Measurements from ENCODE around the gene ADAMTS14. TPM values are rescaled to one million over a fixed set of nuclear protein-coding genes. Genes with fewer than 3 reads are reported as not detected.
"Not testable (repeated sequence)": the region's sequence is repeated elsewhere in the genome, so short reads cannot be mapped to it uniquely, and the experiment has no call there.

Gene ADAMTS14
- total and polyA plus RNA-seq, 4 donors: 0.08 to 2.4 (median 0.37) TPM

DNA sequence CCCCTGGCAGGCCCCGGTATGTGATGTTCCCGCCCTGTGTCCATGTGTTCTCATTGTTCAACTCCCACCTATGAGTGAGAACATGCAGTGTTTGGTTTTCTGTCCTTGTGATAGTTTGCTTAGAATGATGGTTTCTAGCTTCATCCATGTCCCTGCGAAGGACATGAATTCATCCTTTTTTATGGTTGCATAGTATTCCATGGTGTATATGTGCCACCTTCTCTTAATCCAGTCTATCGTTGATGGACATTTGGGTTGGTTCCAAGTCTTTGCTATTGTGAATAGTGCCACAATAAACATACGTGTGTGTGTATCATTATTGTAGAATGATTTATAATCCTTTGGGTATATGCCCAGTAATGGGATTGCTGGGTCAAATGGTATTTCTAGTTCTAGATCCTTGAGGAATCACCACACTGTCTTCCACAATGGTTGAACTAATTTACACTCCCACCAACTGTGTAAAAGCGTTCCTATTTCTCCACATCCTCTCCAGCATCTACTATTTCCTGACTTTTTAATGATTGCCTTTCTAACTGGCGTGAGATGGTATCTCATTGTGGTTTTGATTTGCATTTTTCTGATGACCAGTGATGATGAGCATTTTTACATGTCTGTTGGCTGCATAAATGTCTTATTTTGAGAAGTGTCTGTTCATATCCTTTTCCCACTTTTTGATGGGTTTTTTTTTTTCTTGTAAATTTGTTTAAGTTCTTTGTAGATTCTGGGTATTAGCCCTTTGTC, 32.5 kb upstream of the ADAMTS14 start:
- H3K36me3 ChIP-seq (ENCODE audit: control insufficient read depth in 1 of 2, insufficient read depth in 2 of 2, low read length in 1 of 2); H3K4me1 ChIP-seq (ENCODE audit: control insufficient read depth in 1 of 2, insufficient read depth in 2 of 2, low read length in 2 of 2); H3K4me3 ChIP-seq (ENCODE audit: low read length in 2 of 2); ATAC-seq (ENCODE audit: low FRiP score); DNase-seq; H3K27ac ChIP-seq (ENCODE audit: low read depth in 1 of 2, low read length in 2 of 2); intact Hi-C loops (cut with DNase I); H3K27me3 ChIP-seq (ENCODE audit: control insufficient read depth in 1 of 2, insufficient read depth in 2 of 2, low read length in 1 of 2); H3K9me3 ChIP-seq (ENCODE audit: control insufficient read depth, low read length): not testable (repeated sequence)
- 81 to 82% methylated on average over 7 of the region's 7 CpGs for WGBS, 2 donors

GRCh38 chr10:70643272-70643671, 29.0 kb upstream of the ADAMTS14 start:
- intact Hi-C loops (cut with DNase I); DNase-seq; H3K27ac ChIP-seq (ENCODE audit: low read depth in 1 of 2, low read length in 2 of 2); ATAC-seq (ENCODE audit: low FRiP score); H3K36me3 ChIP-seq (ENCODE audit: control insufficient read depth in 1 of 2, insufficient read depth in 2 of 2, low read length in 1 of 2); H3K27me3 ChIP-seq (ENCODE audit: control insufficient read depth in 1 of 2, insufficient read depth in 2 of 2, low read length in 1 of 2); H3K9me3 ChIP-seq (ENCODE audit: control insufficient read depth, low read length); H3K4me3 ChIP-seq (ENCODE audit: low read length in 2 of 2); H3K4me1 ChIP-seq (ENCODE audit: control insufficient read depth in 1 of 2, insufficient read depth in 2 of 2, low read length in 2 of 2): not testable (repeated sequence)
- 94 to 97% methylated on average over 3 of the region's 3 CpGs for WGBS, 2 donors

GRCh38 chr10:70644959-70645358, 27.3 kb upstream of the ADAMTS14 start:
- 76 to 81% methylated on average over 8 of the region's 8 CpGs for WGBS, 2 donors
- DNase-seq; intact Hi-C loops (cut with DNase I); H3K4me1 ChIP-seq (ENCODE audit: control insufficient read depth in 1 of 2, insufficient read depth in 2 of 2, low read length in 2 of 2); ATAC-seq (ENCODE audit: low FRiP score); H3K27me3 ChIP-seq (ENCODE audit: control insufficient read depth in 1 of 2, insufficient read depth in 2 of 2, low read length in 1 of 2); H3K36me3 ChIP-seq (ENCODE audit: control insufficient read depth in 1 of 2, insufficient read depth in 2 of 2, low read length in 1 of 2); H3K9me3 ChIP-seq (ENCODE audit: control insufficient read depth, low read length); H3K27ac ChIP-seq (ENCODE audit: low read depth in 1 of 2, low read length in 2 of 2); H3K4me3 ChIP-seq (ENCODE audit: low read length in 2 of 2): not testable (repeated sequence)

DNA sequence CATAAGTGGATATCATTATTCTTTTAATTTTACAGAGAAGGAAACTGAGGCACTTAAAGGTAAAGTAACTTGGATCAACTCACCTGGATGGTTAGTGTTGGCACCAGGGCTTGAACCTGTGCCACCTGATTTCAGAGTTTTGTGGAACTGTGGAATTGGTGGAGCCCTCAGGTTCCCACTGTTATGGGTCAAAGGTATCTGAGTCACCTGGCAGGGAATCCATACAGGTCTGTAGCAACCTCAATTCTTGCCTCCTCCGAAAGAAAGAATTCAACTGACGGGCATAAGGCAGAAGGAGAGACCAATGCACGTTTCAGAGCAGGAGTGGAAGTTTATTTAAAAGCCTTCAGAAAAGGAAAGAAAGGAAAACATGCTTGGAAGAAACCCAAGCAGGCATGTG, 25.2 kb upstream of the ADAMTS14 start:
- Histone ChIP-seq H3K4me1 (ENCODE audit: control insufficient read depth in 1 of 2, insufficient read depth in 2 of 2, low read length in 2 of 2) (no peaks in the 10 kb centered on the region), H3K36me3 (ENCODE audit: control insufficient read depth in 1 of 2, insufficient read depth in 2 of 2, low read length in 1 of 2) (no peaks in the 10 kb centered on the region), H3K9me3 (ENCODE audit: control insufficient read depth, low read length) (peaks cover 5% of the 10 kb centered on the region), H3K4me3 (ENCODE audit: low read length in 2 of 2) (no peak overlapping the region), H3K27ac (ENCODE audit: low read depth in 1 of 2, low read length in 2 of 2) (no peak overlapping the region), H3K27me3 (ENCODE audit: control insufficient read depth in 1 of 2, insufficient read depth in 2 of 2, low read length in 1 of 2) (no peaks in the 10 kb centered on the region)
- intact Hi-C loops (cut with DNase I): no loop called here
- DNase-seq (no peak), ATAC-seq (ENCODE audit: low FRiP score) (no peak)
- WGBS, 2 donors: 65 to 94% methylated on average over 2 to 3 of the region's 3 CpGs

DNA sequence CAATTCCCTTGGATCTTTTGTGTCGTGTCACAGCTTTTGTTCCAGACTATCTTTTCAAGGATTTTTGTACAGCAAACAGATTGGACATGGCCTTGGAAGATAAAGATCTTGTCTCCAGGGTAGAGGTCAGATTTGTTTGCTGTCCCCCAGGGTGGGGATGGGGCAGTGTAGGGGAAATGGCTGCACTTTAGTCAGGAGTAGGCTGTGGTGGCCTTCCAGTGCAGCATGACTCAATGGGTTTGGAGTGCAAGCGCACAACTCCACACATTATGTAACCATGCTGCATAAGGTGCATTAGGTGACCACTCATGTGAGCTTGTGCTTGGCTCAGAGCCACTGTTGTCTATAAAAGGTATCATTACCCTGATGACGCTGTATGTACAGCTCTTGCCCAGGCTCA, 23.9 kb upstream of the ADAMTS14 start:
- no peak overlapping the region for H3K27ac ChIP-seq (ENCODE audit: low read depth in 1 of 2, low read length in 2 of 2)

GRCh38 chr10:70649526-70649925, 22.8 kb upstream of the ADAMTS14 start:
- DNase-seq: no peak
- Histone ChIP-seq H3K9me3 (ENCODE audit: control insufficient read depth, low read length) (peaks cover 5% of the 10 kb centered on the region), H3K36me3 (ENCODE audit: control insufficient read depth in 1 of 2, insufficient read depth in 2 of 2, low read length in 1 of 2) (no peaks in the 10 kb centered on the region), H3K4me3 (ENCODE audit: low read length in 2 of 2) (no peak overlapping the region), H3K27ac (ENCODE audit: low read depth in 1 of 2, low read length in 2 of 2) (no peak overlapping the region), H3K4me1 (ENCODE audit: control insufficient read depth in 1 of 2, insufficient read depth in 2 of 2, low read length in 2 of 2) (peaks cover 0 to 3% of the 10 kb centered on the region in 2 donors), H3K27me3 (ENCODE audit: control insufficient read depth in 1 of 2, insufficient read depth in 2 of 2, low read length in 1 of 2) (no peaks in the 10 kb centered on the region)
- 85 to 95% methylated on average over 4 of the region's 4 CpGs for WGBS, 2 donors
- intact Hi-C loops (cut with DNase I): no loop called here
- no peak for ATAC-seq (ENCODE audit: low FRiP score)

More for the DNA sequence above, 23.9 kb upstream of the ADAMTS14 start:
- no peak overlapping the region for H3K4me3 ChIP-seq (ENCODE audit: low read length in 2 of 2)
- peaks cover 5% of the 10 kb centered on the region for H3K9me3 ChIP-seq (ENCODE audit: control insufficient read depth, low read length)
- peaks cover 0 to 3% of the 10 kb centered on the region in 2 donors for H3K4me1 ChIP-seq (ENCODE audit: control insufficient read depth in 1 of 2, insufficient read depth in 2 of 2, low read length in 2 of 2)
- H3K36me3 ChIP-seq (ENCODE audit: control insufficient read depth in 1 of 2, insufficient read depth in 2 of 2, low read length in 1 of 2): no peaks in the 10 kb centered on the region
- no peak for ATAC-seq (ENCODE audit: low FRiP score)
- DNase-seq: no peak
- WGBS, 2 donors: 97 to 98% methylated on average over 3 of the region's 3 CpGs
- intact Hi-C loops (cut with DNase I): no loop called here
- no peaks in the 10 kb centered on the region for H3K27me3 ChIP-seq (ENCODE audit: control insufficient read depth in 1 of 2, insufficient read depth in 2 of 2, low read length in 1 of 2)

GRCh38 chr10:70650104-70650503, 22.2 kb upstream of the ADAMTS14 start:
- Histone ChIP-seq H3K4me1 (ENCODE audit: control insufficient read depth in 1 of 2, insufficient read depth in 2 of 2, low read length in 2 of 2) (peaks cover 0 to 3% of the 10 kb centered on the region in 2 donors), H3K27ac (ENCODE audit: low read depth in 1 of 2, low read length in 2 of 2) (no peak overlapping the region), H3K27me3 (ENCODE audit: control insufficient read depth in 1 of 2, insufficient read depth in 2 of 2, low read length in 1 of 2) (no peaks in the 10 kb centered on the region), H3K36me3 (ENCODE audit: control insufficient read depth in 1 of 2, insufficient read depth in 2 of 2, low read length in 1 of 2) (no peaks in the 10 kb centered on the region), H3K4me3 (ENCODE audit: low read length in 2 of 2) (no peak overlapping the region), H3K9me3 (ENCODE audit: control insufficient read depth, low read length) (peaks cover 5% of the 10 kb centered on the region)
- no peak for DNase-seq
- no peak for ATAC-seq (ENCODE audit: low FRiP score)
- intact Hi-C loops (cut with DNase I): no loop called here
- WGBS, 2 donors: 93% methylated on average over 3 of the region's 3 CpGs

GRCh38 chr10:70650718-70651117, 21.6 kb upstream of the ADAMTS14 start:
- H3K4me1 ChIP-seq (ENCODE audit: control insufficient read depth in 1 of 2, insufficient read depth in 2 of 2, low read length in 2 of 2): peaks cover 0 to 3% of the 10 kb centered on the region in 2 donors
- no peaks in the 10 kb centered on the region for H3K27me3 ChIP-seq (ENCODE audit: control insufficient read depth in 1 of 2, insufficient read depth in 2 of 2, low read length in 1 of 2)
- no peak overlapping the region for H3K4me3 ChIP-seq (ENCODE audit: low read length in 2 of 2)
- no peak for DNase-seq
- peaks cover 5% of the 10 kb centered on the region for H3K9me3 ChIP-seq (ENCODE audit: control insufficient read depth, low read length)
- ATAC-seq (ENCODE audit: low FRiP score): no peak
- H3K36me3 ChIP-seq (ENCODE audit: control insufficient read depth in 1 of 2, insufficient read depth in 2 of 2, low read length in 1 of 2): no peaks in the 10 kb centered on the region
- WGBS, 2 donors: 95 to 99% methylated on average over 3 of the region's 3 CpGs
- intact Hi-C loops (cut with DNase I): no loop called here
- no peak overlapping the region for H3K27ac ChIP-seq (ENCODE audit: low read depth in 1 of 2, low read length in 2 of 2)

GRCh38 chr10:70651661-70652060, 20.6 kb upstream of the ADAMTS14 start:
- ATAC-seq (ENCODE audit: low FRiP score) (no peak), DNase-seq (no peak)
- intact Hi-C loops (cut with DNase I): no loop called here
- H3K9me3 ChIP-seq (ENCODE audit: control insufficient read depth, low read length): peaks cover 5% of the 10 kb centered on the region
- H3K4me3 ChIP-seq (ENCODE audit: low read length in 2 of 2): no peak overlapping the region
- H3K4me1 ChIP-seq (ENCODE audit: control insufficient read depth in 1 of 2, insufficient read depth in 2 of 2, low read length in 2 of 2): peaks cover 0 to 3% of the 10 kb centered on the region in 2 donors
- no peaks in the 10 kb centered on the region for H3K27me3 ChIP-seq (ENCODE audit: control insufficient read depth in 1 of 2, insufficient read depth in 2 of 2, low read length in 1 of 2)
- H3K27ac ChIP-seq (ENCODE audit: low read depth in 1 of 2, low read length in 2 of 2): no peak overlapping the region
- WGBS, 2 donors: 97 to 99% methylated on average over 5 of the region's 5 CpGs
- H3K36me3 ChIP-seq (ENCODE audit: control insufficient read depth in 1 of 2, insufficient read depth in 2 of 2, low read length in 1 of 2): no peaks in the 10 kb centered on the region

Measured in aorta (tissue), 5 donors.